SK-N-MC (cell line): ENCODE measurements around the gene ADAMTS18.

Experiments used
- EZH2 ChIP-seq: fragments of 200-600 bp; sonication (generic); IDR thresholded peaks from one replicate; pipeline ENCODE4 v1.6.1; 2017; ENCODE audit warnings: antibody characterized with exemption
- POLR2AphosphoS5 ChIP-seq: IDR thresholded peaks from 2 replicates; pipeline ENCODE4 v1.6.1; 2012; ENCODE audit warnings: mild to moderate bottlenecking, low read depth, low read length, borderline replicate concordance

DNA sequence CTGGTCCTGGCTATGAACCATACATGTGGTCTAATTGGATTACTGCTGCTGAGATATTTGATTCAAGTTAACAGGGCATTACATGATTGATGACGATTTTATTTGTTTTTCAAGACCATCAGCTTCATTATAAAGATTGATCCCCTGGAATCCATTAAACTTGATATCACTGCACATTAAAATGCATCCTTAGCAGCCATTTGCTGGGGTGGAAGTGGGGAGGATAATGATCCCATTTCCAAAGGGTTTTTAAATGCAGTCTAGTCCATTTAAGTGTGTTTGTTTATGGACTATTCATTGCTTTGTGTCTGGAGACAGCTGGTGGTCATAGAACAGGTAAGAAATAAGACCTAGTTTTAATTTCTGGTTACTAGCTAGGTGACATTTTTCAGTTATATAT, 40.9 kb downstream of the ADAMTS18 start:
- no peak for TF ChIP-seq EZH2
- TF ChIP-seq POLR2AphosphoS5 = no peak
